Astrocyte of the spinal cord (primary cell): ENCODE measurements around the gene IFRD2.
A peak's percentile ranks its signal among the peaks of the same experiment; 100 is the strongest.

Experiments
- DNase-seq: peaks from one replicate; pipeline ENCODE4 v3.0.0; 2011; ENCODE audit warnings: low read depth, low spot score
- H3K4me3 ChIP-seq: 2 replicates; pipeline ENCODE4 v1.5.1; 2011; ENCODE audit warnings: low read depth, mild to moderate bottlenecking, low read length, moderate library complexity
- CTCF ChIP-seq: IDR thresholded peaks from 2 replicates; pipeline ENCODE4 v1.5.1; 2012; ENCODE audit warnings: low read depth, mild to moderate bottlenecking, low read length, inconsistent platforms
- in situ Hi-C: cut with HindIII; loops from 2 replicates; pipeline ENCODE4 v1.10.0; 2017; ENCODE audit warnings: low sequenced_read_pairs

IFRD2 gene

GRCh38 chr3:50256978-50257890 is 35.0 kb downstream of the IFRD2 start:
- TF ChIP-seq CTCF: peak; percentile 70
- peak; percentile 50 for DNase-seq
- H3K4me3 ChIP-seq: no peak overlapping the region
- in situ Hi-C loops: no loop called here

GRCh38 chr3:50255251-50255615 is 37.0 kb downstream of the IFRD2 start:
- in situ Hi-C loops: no loop called here
- H3K4me3 ChIP-seq: no peak overlapping the region

GRCh38 chr3:50254577-50255250 is 37.5 kb downstream of the IFRD2 start:
- no peak for TF ChIP-seq CTCF
- in situ Hi-C loops: no loop called here
- peak; percentile 48 for DNase-seq
- H3K4me3 ChIP-seq: no peak overlapping the region

More at GRCh38 chr3:50255251-50255615, 37.0 kb downstream of the IFRD2 start:
- no peak for TF ChIP-seq CTCF
- DNase-seq: no peak

GRCh38 chr3:50251220-50251619 is 41.0 kb downstream of the IFRD2 start:
- H3K4me3 ChIP-seq: no peak overlapping the region
- peak; percentile 89 for DNase-seq
- in situ Hi-C loops: no loop called here
- no peak for TF ChIP-seq CTCF

- in situ Hi-C loops: no loop called here
- DNase-seq: no peak
Measured at GRCh38 chr3:50250514-50250913, 41.7 kb downstream of the IFRD2 start.

GRCh38 chr3:50249457-50249856 is 42.8 kb downstream of the IFRD2 start:
- DNase-seq: no peak
- in situ Hi-C loops: no loop called here
- no peak for TF ChIP-seq CTCF
- no peak overlapping the region for H3K4me3 ChIP-seq

More at GRCh38 chr3:50250514-50250913, 41.7 kb downstream of the IFRD2 start:
- TF ChIP-seq CTCF: no peak
- H3K4me3 ChIP-seq: no peak overlapping the region
